K562 treated with DMSO at 1 percent for 48 hours (cell line): Measurements from ENCODE around the gene IFNB1. TPM values are rescaled to one million over a fixed set of nuclear protein-coding genes. Genes with fewer than 3 reads are reported as not detected.

ENCODE experiments used
- total RNA-seq: library from RNA; unstranded; fragments of 300-600 nt; gene quantifications from 2 replicates; pipeline ENCODE4 v1.2.3, GENCODE V29; 2022; ENCODE audit warnings: low replicate concordance; ENCODE audit errors: extremely low read depth

The IFNB1 gene
- total RNA-seq, result not detected in 2 replicates

GRCh38 chr9:21077781-21078180 lies at the start of gene IFNB1:
IFNB1 (minus strand) TSS chr9:21077942; CDS start chr9:21077869, 73 bp downstream.

GRCh38 chr9:21031091-21031807 lies 46.5 kb downstream of the IFNB1 start, which contains the start of gene HACD4:
HACD4 (minus strand) TSS chr9:21031640; CDS start chr9:21031590, 50 bp downstream.

Other genes starting within 250 kb of the IFNB1 start
- not detected in 2 replicates for gene HACD4, start 46.3 kb downstream of the IFNB1 start, total RNA-seq
- not detected in 2 replicates for gene IFNW1, start 63.9 kb upstream of the IFNB1 start, total RNA-seq
- not detected in 2 replicates for gene IFNA21, start 88.7 kb upstream of the IFNB1 start, total RNA-seq
- not detected in 2 replicates for gene IFNA4, start 109.6 kb upstream of the IFNB1 start, total RNA-seq
- not detected in 2 replicates for gene IFNA7, start 124.3 kb upstream of the IFNB1 start, total RNA-seq
- not detected in 2 replicates for gene IFNA10, start 129.2 kb upstream of the IFNB1 start, total RNA-seq
- gene IFNA16, start 139.4 kb upstream of the IFNB1 start, total RNA-seq, result not detected in 2 replicates
- not detected in 2 replicates for gene IFNA17, start 150.3 kb upstream of the IFNB1 start, total RNA-seq
- gene IFNA14, start 162.1 kb upstream of the IFNB1 start, total RNA-seq, result not detected in 2 replicates
- not detected in 2 replicates for gene IFNA5, start 227.4 kb upstream of the IFNB1 start, total RNA-seq